PFSK-1 (cell line): ENCODE data around the gene OR2V1.
"Not testable (repeated sequence)": the region's sequence is repeated elsewhere in the genome, so short reads cannot be mapped to it uniquely, and the experiment has no call there.

ENCODE experiments used
- FOXP2 ChIP-seq: optimal IDR thresholded peaks from 2 replicates; pipeline ENCODE3; 2011; ENCODE audit warnings: borderline replicate concordance, control low read depth, inconsistent platforms; ENCODE audit not compliant: insufficient read depth; ENCODE audit errors: extremely low read length, extremely low read depth
- POLR2AphosphoS5 ChIP-seq: IDR thresholded peaks from 2 replicates; pipeline ENCODE4 v1.6.1; 2012; ENCODE audit warnings: low read depth, mild to moderate bottlenecking, control low read depth, low read length, moderate library complexity
- SIN3A ChIP-seq: IDR thresholded peaks from 2 replicates; pipeline ENCODE4 v1.6.1; 2012; ENCODE audit warnings: mild to moderate bottlenecking, low read length, moderate library complexity, borderline replicate concordance; ENCODE audit not compliant: insufficient read depth
- TAF1 ChIP-seq: IDR thresholded peaks from 2 replicates; pipeline ENCODE4 v1.6.1; 2012; ENCODE audit warnings: low read length, control low read depth, borderline replicate concordance; ENCODE audit not compliant: insufficient read depth
- TF ChIP-seq, protein P1 (sequence below), 2 experiments: IDR thresholded peaks; 2 replicates each; pipeline versions ENCODE4 v1.6.1 to v1.8.0; 2011 to 2012; ENCODE audit warnings: low read depth in 2 of 2, low read length in 2 of 2, control low read depth in 1 of 2, inconsistent platforms in 1 of 2, mild to moderate bottlenecking in 1 of 2, moderate library complexity in 1 of 2; ENCODE audit not compliant: insufficient read depth in 1 of 2

The OR2V1 gene

GRCh38 chr5:181149355-181149754, 18.4 kb upstream of the OR2V1 start:
- TF ChIP-seq FOXP2 (no peak), POLR2AphosphoS5 (no peak), SIN3A (no peak), TAF1 (no peak)
- TF ChIP-seq, protein P1, sequence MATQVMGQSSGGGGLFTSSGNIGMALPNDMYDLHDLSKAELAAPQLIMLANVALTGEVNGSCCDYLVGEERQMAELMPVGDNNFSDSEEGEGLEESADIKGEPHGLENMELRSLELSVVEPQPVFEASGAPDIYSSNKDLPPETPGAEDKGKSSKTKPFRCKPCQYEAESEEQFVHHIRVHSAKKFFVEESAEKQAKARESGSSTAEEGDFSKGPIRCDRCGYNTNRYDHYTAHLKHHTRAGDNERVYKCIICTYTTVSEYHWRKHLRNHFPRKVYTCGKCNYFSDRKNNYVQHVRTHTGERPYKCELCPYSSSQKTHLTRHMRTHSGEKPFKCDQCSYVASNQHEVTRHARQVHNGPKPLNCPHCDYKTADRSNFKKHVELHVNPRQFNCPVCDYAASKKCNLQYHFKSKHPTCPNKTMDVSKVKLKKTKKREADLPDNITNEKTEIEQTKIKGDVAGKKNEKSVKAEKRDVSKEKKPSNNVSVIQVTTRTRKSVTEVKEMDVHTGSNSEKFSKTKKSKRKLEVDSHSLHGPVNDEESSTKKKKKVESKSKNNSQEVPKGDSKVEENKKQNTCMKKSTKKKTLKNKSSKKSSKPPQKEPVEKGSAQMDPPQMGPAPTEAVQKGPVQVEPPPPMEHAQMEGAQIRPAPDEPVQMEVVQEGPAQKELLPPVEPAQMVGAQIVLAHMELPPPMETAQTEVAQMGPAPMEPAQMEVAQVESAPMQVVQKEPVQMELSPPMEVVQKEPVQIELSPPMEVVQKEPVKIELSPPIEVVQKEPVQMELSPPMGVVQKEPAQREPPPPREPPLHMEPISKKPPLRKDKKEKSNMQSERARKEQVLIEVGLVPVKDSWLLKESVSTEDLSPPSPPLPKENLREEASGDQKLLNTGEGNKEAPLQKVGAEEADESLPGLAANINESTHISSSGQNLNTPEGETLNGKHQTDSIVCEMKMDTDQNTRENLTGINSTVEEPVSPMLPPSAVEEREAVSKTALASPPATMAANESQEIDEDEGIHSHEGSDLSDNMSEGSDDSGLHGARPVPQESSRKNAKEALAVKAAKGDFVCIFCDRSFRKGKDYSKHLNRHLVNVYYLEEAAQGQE (IDR thresholded peaks at IDR 0.05; ENCODE audit: insufficient read depth in 1 of 2, low read depth in 2 of 2, low read length in 2 of 2), result no peak

- not testable (repeated sequence) for TF ChIP-seq TAF1, POLR2AphosphoS5
- TF ChIP-seq, protein P1 (IDR thresholded peaks at IDR 0.05; ENCODE audit: insufficient read depth in 1 of 2, low read depth in 2 of 2, low read length in 2 of 2), result not testable (repeated sequence)
Observed at GRCh38 chr5:181146927-181147636, 16.1 kb upstream of the OR2V1 start, which contains the start of gene OR2V2. TSS of gene OR2V2 (plus strand) at chr5:181147586. CDS start at chr5:181154943, 7,357 bp downstream.

GRCh38 chr5:181145133-181145532, 14.2 kb upstream of the OR2V1 start:
- TF ChIP-seq FOXP2, result no peak
- no peak for TF ChIP-seq POLR2AphosphoS5
- TF ChIP-seq TAF1, result no peak
- TF ChIP-seq, protein P1 (IDR thresholded peaks at IDR 0.05; ENCODE audit: insufficient read depth in 1 of 2, low read depth in 2 of 2, low read length in 2 of 2), result no peak
- TF ChIP-seq SIN3A, result no peak

DNA sequence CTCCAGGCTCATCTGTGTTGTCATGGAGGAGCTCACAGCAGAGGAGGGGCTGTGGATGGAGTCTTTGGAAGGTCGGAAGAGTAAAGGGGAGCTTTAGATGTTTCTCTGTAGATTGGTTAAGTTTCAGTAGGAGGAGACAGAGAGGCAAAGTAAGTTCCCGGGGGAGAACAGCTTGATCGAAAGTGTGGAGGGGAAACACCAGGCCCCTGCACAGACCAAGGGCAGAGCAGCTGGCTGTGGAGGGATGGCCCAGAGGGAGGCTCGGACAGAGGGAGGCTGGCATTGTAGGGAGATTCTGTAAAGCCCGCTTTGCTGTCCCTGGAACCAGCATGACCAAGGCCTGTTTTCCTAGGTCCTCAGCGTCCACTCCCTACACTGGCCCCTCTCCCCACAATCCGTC, 11.1 kb upstream of the OR2V1 start:
- TF ChIP-seq SIN3A (no peak), POLR2AphosphoS5 (no peak), FOXP2 (no peak), TAF1 (no peak)
- TF ChIP-seq, protein P1 (IDR thresholded peaks at IDR 0.05; ENCODE audit: insufficient read depth in 1 of 2, low read depth in 2 of 2, low read length in 2 of 2), result no peak

DNA sequence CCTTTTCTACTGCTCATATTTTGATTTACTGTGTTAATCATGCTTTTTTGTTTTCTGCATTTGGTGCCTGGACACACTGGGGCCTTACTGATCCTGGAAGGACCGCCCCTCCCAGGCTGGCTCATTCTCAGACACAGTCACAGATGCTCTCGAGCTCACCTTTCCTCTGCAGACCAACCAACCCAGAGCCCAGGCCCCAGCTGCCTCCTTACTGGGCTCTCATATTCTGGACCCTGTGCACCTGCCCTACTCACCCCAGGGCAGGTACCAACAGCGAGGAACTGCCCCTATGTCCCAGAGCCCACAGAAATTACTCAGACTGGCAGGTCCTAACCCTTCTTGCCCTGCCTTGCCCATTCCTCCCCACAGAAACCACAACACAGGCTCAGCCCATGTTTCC, 9.8 kb upstream of the OR2V1 start:
- TF ChIP-seq FOXP2 (no peak), POLR2AphosphoS5 (no peak), TAF1 (no peak), SIN3A (no peak)
- TF ChIP-seq, protein P1 (IDR thresholded peaks at IDR 0.05; ENCODE audit: insufficient read depth in 1 of 2, low read depth in 2 of 2, low read length in 2 of 2), result no peak
